RWPE1 (cell line): ENCODE data around the gene GABRG3.

Source experiments
- CTCF ChIA-PET: fragments of 350-600 bp; sonication (Branson Sonifier 250); formaldehyde crosslinking; extraction: SDS; loops from one replicate; lab custom pipeline; 2021; lab: Yijun Ruan, JAX
- POLR2A ChIA-PET: fragments of 400-600 bp; formaldehyde crosslinking; extraction: SDS; loops from one replicate; lab custom pipeline; 2020; ENCODE audit warnings: antibody characterized with exemption; ENCODE audit not compliant: low non-redundant PET; lab: Yijun Ruan, JAX
- DNase-seq: peaks from one replicate; pipeline ENCODE4 v3.0.0; 2012; ENCODE audit warnings: low spot score
- H3K27ac ChIP-seq: fragments of 450-650 bp; 2 replicates; pipeline ENCODE4 v1.5.1; 2017
- TF ChIP-seq, protein P1 (sequence below): fragments of 450-650 bp; conservative IDR thresholded peaks from 2 replicates; pipeline ENCODE4 v1.5.1; 2017; ENCODE audit warnings: low read depth, mild to moderate bottlenecking

GABRG3 gene

DNA sequence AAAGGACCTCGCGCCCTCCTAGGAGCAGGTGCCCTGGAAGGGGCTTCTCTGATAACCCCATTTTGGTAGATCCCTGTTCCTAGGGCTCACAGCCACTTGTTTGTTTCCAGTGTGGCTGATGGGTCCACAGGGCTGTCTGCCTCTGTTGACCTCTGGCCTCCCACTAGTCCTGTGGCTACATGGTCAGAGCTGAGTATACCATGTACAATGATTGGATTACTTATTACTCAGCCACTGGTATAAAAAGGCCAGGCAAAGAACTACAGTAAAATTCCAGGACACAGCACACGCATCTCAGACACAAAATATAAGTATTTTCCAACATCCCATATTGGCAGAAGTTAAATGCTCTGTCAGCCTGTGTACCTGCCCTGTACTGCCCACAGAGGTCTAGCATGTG, 277.3 kb downstream of the GABRG3 start:
- DNase-seq = no peak
- CTCF ChIA-PET = no interaction called here
- no peak overlapping the region for H3K27ac ChIP-seq
- POLR2A ChIA-PET = no interaction called here
- TF ChIP-seq, protein P1, sequence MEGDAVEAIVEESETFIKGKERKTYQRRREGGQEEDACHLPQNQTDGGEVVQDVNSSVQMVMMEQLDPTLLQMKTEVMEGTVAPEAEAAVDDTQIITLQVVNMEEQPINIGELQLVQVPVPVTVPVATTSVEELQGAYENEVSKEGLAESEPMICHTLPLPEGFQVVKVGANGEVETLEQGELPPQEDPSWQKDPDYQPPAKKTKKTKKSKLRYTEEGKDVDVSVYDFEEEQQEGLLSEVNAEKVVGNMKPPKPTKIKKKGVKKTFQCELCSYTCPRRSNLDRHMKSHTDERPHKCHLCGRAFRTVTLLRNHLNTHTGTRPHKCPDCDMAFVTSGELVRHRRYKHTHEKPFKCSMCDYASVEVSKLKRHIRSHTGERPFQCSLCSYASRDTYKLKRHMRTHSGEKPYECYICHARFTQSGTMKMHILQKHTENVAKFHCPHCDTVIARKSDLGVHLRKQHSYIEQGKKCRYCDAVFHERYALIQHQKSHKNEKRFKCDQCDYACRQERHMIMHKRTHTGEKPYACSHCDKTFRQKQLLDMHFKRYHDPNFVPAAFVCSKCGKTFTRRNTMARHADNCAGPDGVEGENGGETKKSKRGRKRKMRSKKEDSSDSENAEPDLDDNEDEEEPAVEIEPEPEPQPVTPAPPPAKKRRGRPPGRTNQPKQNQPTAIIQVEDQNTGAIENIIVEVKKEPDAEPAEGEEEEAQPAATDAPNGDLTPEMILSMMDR = no peak

DNA sequence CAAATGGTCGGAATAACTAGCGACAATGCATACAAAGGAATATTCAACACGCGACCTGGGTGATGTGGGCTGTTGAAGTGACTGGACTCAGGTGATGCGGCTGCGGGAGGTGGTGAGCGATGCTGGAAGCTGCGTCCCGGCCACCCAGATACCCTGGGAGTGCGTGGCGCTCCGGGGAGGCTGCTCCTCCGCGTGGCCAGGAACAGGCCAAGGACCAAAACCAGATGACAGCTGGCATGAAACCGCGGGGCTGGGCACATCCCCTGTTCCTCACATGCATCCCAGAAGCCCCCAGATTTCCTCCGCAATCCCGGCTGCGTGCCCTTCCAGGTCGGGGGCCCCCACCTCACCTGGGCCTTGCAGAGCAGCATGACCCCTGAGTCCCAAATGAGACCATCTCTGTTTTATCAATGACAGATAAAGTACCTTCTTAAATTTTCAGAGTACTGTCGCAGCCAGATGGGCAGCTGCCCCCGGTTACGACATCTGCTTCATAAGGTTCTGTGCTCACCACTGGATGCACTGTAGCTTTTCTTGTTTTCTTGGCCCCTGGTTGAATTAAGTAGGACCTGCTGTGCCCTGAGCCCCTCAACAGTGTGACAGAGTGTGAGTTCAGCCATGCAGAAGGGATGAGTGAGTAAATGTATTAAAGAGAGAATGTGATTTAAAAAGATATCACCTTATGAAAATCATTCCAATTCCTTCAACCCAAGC, 278.2 kb downstream of the GABRG3 start:
- no peak overlapping the region for H3K27ac ChIP-seq
- no peak for DNase-seq
- CTCF ChIA-PET = no interaction called here
- TF ChIP-seq, protein P1 = no peak
- POLR2A ChIA-PET = no interaction called here

DNA sequence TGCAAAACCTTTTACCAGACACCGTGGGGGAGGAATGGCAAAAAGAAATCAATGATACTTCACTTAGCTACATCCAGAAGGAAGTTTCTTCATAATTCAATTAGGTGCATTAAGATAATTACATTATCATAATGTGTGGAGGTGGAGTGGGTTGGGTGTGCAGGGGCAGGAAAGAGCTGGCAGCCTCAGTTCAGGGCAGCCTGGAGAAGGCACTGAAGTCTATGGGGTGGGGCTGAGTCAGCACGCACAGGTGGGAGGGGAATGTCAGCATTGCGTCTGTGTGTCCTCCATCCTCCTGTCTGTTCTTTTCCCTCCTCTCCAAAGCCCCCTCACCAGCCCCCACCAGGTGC, 278.8 kb downstream of the GABRG3 start:
- no peak for DNase-seq
- no peak overlapping the region for H3K27ac ChIP-seq
- POLR2A ChIA-PET = no interaction called here
- CTCF ChIA-PET = no interaction called here
- TF ChIP-seq, protein P1 = no peak

DNA sequence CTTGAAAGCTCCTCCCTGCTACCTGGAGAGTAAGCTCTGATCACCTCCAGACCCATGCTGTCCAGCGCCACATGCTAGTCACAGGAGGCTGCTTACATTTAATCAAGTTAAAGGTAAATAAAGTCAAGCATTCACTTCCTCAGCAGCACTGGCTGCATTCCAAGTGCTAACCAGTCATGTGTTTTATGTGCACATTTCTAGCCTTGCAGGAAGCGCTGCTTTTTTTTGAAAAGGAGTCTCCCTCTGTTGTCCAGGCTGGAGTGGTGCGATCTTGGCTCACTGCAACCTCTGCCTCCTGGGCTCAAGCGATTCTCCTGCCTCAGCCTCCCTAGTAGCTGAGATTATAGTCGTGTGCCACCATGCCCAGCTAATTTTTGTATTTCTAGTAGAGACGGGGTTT, 279.2 kb downstream of the GABRG3 start:
- DNase-seq = no peak
- POLR2A ChIA-PET = no interaction called here
- TF ChIP-seq, protein P1 = no peak
- H3K27ac ChIP-seq = no peak overlapping the region
- CTCF ChIA-PET = no interaction called here

DNA sequence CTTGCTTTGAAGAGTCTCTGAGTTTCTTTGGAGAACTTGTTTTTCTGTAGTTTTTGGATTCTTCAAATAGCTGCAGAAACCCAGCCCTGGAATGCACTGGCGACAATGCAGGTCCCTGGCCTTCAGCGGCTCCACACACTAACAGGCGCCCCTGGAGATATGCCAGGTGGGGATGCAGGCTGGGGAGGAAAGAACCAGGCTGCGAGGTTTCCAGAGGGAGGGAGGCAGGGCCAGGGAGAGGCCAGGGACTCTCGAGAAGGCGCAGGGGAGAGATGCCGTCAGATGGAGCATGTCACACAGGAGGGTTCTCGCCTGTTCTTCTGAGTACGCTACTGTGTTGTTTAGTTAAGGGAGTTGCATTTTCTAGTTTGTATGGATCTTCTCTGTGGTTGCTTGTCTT, 283.1 kb downstream of the GABRG3 start:
- DNase-seq = no peak
- ChIA-PET CTCF (no interaction called here), POLR2A (no interaction called here)
- no peak overlapping the region for H3K27ac ChIP-seq
- TF ChIP-seq, protein P1 = no peak

DNA sequence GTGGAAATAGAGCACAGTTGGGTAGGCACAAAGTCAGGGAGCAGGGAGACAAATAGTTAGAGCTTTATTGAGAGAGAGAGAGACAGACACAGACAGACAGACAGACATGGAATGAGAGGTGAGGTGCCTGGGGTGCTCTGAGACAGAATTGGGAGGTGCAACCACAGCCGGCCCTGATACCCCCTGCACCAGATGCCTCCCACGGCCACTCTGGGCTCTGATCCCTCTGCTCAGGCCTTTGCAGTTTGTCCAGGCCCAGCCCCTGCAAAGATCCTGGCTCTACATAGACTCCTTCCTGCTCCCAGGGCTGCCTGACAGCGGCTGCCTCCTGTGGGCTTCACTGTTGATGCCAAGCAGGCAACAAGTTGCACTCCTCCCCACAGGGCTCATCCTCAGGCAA, 283.8 kb downstream of the GABRG3 start:
- CTCF ChIA-PET = no interaction called here
- TF ChIP-seq, protein P1 = no peak
- DNase-seq = no peak
- POLR2A ChIA-PET = no interaction called here
- no peak overlapping the region for H3K27ac ChIP-seq
